MM.1S (cell line): ENCODE results near the gene ACSL5.

Experiments used
- DNase-seq: peaks from one replicate; pipeline ENCODE4 v3.0.0-alpha.2; 2015
- H2AFZ ChIP-seq: fragments of 300-600 bp; sonication (generic); 2 replicates; pipeline ENCODE4 v1.6.0; 2016; ENCODE audit warnings: antibody characterized with exemption, low read length
- H3F3A ChIP-seq: fragments of 300-600 bp; sonication (generic); 2 replicates; pipeline ENCODE4 v1.6.1; 2016; ENCODE audit warnings: mild to moderate bottlenecking, antibody characterized with exemption, low read length, moderate library complexity, mixed read lengths; ENCODE audit not compliant: insufficient read depth
- H3K27ac ChIP-seq: fragments of 300-600 bp; sonication (generic); 2 replicates; pipeline ENCODE4 v1.5.1; 2016; ENCODE audit warnings: mild to moderate bottlenecking, low read length
- H3K27me3 ChIP-seq: fragments of 300-600 bp; sonication (generic); replicated peaks from 2 replicates; pipeline ENCODE4 v1.6.0; 2016; ENCODE audit warnings: low read length; ENCODE audit not compliant: insufficient read depth
- H3K36me3 ChIP-seq: fragments of 300-600 bp; sonication (generic); replicated peaks from 2 replicates; pipeline ENCODE4 v1.6.1; 2016; ENCODE audit warnings: mild to moderate bottlenecking, low read length, mixed read lengths; ENCODE audit not compliant: insufficient read depth
- H3K4me1 ChIP-seq: fragments of 300-600 bp; sonication (generic); 2 replicates; pipeline ENCODE4 v1.6.1; 2016; ENCODE audit warnings: low read length, mixed read lengths
- H3K4me2 ChIP-seq: fragments of 300-600 bp; sonication (generic); 2 replicates; pipeline ENCODE4 v1.6.0; 2016; ENCODE audit warnings: low read depth, low read length
- H3K4me3 ChIP-seq: fragments of 300-600 bp; sonication (generic); 2 replicates; pipeline ENCODE4 v1.5.1; 2016; ENCODE audit warnings: low read length, mixed read lengths
- H3K79me2 ChIP-seq: fragments of 300-600 bp; sonication (generic); 2 replicates; pipeline ENCODE4 v1.6.1; 2016; ENCODE audit warnings: mixed run types, low read length, mixed read lengths
- H3K9ac ChIP-seq: fragments of 300-600 bp; sonication (generic); 2 replicates; pipeline ENCODE4 v1.6.1; 2016; ENCODE audit warnings: low read length, mixed read lengths
- H3K9me2 ChIP-seq: fragments of 300-600 bp; sonication (generic); replicated peaks from 2 replicates; pipeline ENCODE4 v1.6.1; 2016; ENCODE audit warnings: mild to moderate bottlenecking, low read length, mixed read lengths; ENCODE audit not compliant: insufficient read depth
- H3K9me3 ChIP-seq: fragments of 300-600 bp; sonication (generic); replicated peaks from 2 replicates; pipeline ENCODE4 v1.6.1; 2016; ENCODE audit warnings: mild to moderate bottlenecking, low read length, mixed read lengths; ENCODE audit not compliant: insufficient read depth
- H4K20me1 ChIP-seq: fragments of 300-600 bp; sonication (generic); 2 replicates; pipeline ENCODE4 v1.6.1; 2016; ENCODE audit warnings: mild to moderate bottlenecking, low read length, moderate library complexity, mixed read lengths; ENCODE audit not compliant: insufficient read depth
- CTCF ChIP-seq: fragments of 300-600 bp; sonication (generic); IDR thresholded peaks from 2 replicates; pipeline ENCODE4 v1.5.1; 2016; ENCODE audit warnings: antibody characterized with exemption, low read length, mixed read lengths
- EZH2 ChIP-seq: fragments of 300-600 bp; sonication (generic); optimal IDR thresholded peaks from 2 replicates; pipeline ENCODE3; 2017; ENCODE audit warnings: low read depth, mild to moderate bottlenecking, antibody characterized with exemption, low read length, mixed read lengths
- EZH2phosphoT487 ChIP-seq: fragments of 300-600 bp; sonication (generic); IDR thresholded peaks from 2 replicates; pipeline ENCODE4 v1.6.1; 2018; ENCODE audit warnings: antibody characterized with exemption, low read length

Gene ACSL5

GRCh38 chr10:112407696-112408095 lies 33.8 kb downstream of the ACSL5 start:
- H3K4me1 ChIP-seq, result no peaks in the 10 kb centered on the region

GRCh38 chr10:112409299-112409698 lies 35.4 kb downstream of the ACSL5 start:
- Histone ChIP-seq H3K4me3 (no peak overlapping the region), H4K20me1 (no peaks in the 10 kb centered on the region), H3K4me1 (no peaks in the 10 kb centered on the region), H3K9me3 (no peaks in the 10 kb centered on the region), H3K79me2 (no peaks in the 10 kb centered on the region), H3K9ac (no peak overlapping the region), H2AFZ (no peak overlapping the region), H3K27ac (no peak overlapping the region), H3K27me3 (no peaks in the 10 kb centered on the region), H3K4me2 (no peak overlapping the region), H3K36me3 (no peaks in the 10 kb centered on the region), H3K9me2 (no peaks in the 10 kb centered on the region), H3F3A (no peaks in the 10 kb centered on the region)
- DNase-seq, result no peak
- TF ChIP-seq CTCF, result no peak

More at GRCh38 chr10:112407696-112408095, 33.8 kb downstream of the ACSL5 start:
- no peaks in the 10 kb centered on the region for H3K9me3 ChIP-seq
- no peaks in the 10 kb centered on the region for H3F3A ChIP-seq
- H3K9me2 ChIP-seq, result no peaks in the 10 kb centered on the region
- TF ChIP-seq EZH2, result no peak
- no peak for TF ChIP-seq CTCF
- no peak for TF ChIP-seq EZH2phosphoT487
- H3K79me2 ChIP-seq, result no peaks in the 10 kb centered on the region
- no peak overlapping the region for H3K4me3 ChIP-seq
- H2AFZ ChIP-seq, result no peak overlapping the region
- H4K20me1 ChIP-seq, result no peaks in the 10 kb centered on the region
- H3K36me3 ChIP-seq, result no peaks in the 10 kb centered on the region; the same call in 1 of the 2 replicates
- DNase-seq, result no peak
- no peak overlapping the region for H3K9ac ChIP-seq
- H3K27ac ChIP-seq, result no peak overlapping the region
- no peak overlapping the region for H3K4me2 ChIP-seq
- no peaks in the 10 kb centered on the region for H3K27me3 ChIP-seq

- Histone ChIP-seq H3K36me3 (no peaks in the 10 kb centered on the region), H3K9me2 (no peaks in the 10 kb centered on the region), H3K9ac (no peak overlapping the region), H3K9me3 (no peaks in the 10 kb centered on the region), H2AFZ (no peak overlapping the region), H3K4me3 (no peak overlapping the region), H3K27me3 (no peaks in the 10 kb centered on the region), H3K4me2 (no peak overlapping the region), H3F3A (no peaks in the 10 kb centered on the region), H3K27ac (no peak overlapping the region), H3K79me2 (no peaks in the 10 kb centered on the region), H4K20me1 (no peaks in the 10 kb centered on the region), H3K4me1 (no peaks in the 10 kb centered on the region)
- no peak for TF ChIP-seq EZH2
- TF ChIP-seq CTCF, result no peak
- TF ChIP-seq EZH2phosphoT487, result no peak
- DNase-seq, result no peak
Measured at GRCh38 chr10:112409755-112410154, 35.8 kb downstream of the ACSL5 start.

GRCh38 chr10:112412696-112413095 lies 38.8 kb downstream of the ACSL5 start:
- TF ChIP-seq CTCF (no peak), EZH2phosphoT487 (no peak), EZH2 (no peak)
- H4K20me1 ChIP-seq, result no peaks in the 10 kb centered on the region
- no peak overlapping the region for H3K9ac ChIP-seq
- no peak overlapping the region for H3K4me2 ChIP-seq
- no peaks in the 10 kb centered on the region for H3K27me3 ChIP-seq
- no peaks in the 10 kb centered on the region for H3K9me2 ChIP-seq
- DNase-seq, result no peak
- no peak overlapping the region for H2AFZ ChIP-seq
- H3K27ac ChIP-seq, result no peak overlapping the region
- H3K4me1 ChIP-seq, result no peaks in the 10 kb centered on the region
- H3F3A ChIP-seq, result no peaks in the 10 kb centered on the region
- no peaks in the 10 kb centered on the region for H3K36me3 ChIP-seq
- H3K9me3 ChIP-seq, result no peaks in the 10 kb centered on the region
- no peaks in the 10 kb centered on the region for H3K79me2 ChIP-seq
- H3K4me3 ChIP-seq, result no peak overlapping the region
